ENCODE results near the gene GALNT15. TPM values are rescaled to one million over a fixed set of nuclear protein-coding genes. Genes with fewer than 3 reads are reported as not detected.

GALNT15 gene
- total and polyA plus RNA-seq, 4 donors = 2.8 to 9.7 (median 7.6) TPM

DNA sequence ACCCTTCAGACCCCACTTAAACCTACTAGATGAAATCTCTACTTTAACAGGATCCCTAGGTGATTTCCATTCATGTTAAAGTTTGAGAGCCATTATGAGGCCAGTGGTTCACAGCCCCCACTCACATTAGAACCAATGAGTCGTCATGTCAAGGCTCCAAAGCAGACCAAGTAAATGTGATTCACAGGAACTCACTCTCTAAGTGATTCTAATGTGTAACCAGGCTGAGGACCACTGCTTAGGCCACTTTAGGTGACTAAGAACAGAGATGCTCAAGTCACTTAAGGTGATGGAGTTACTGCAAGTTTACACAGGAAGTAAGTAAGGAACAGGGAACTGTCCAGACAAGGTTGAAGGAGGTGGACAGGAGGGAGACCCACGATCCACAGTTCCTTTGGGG is 7.7 kb downstream of the GALNT15 start:
- WGBS, 2 donors = 79 to 85% methylated on average over 2 of the region's 2 CpGs
- Histone ChIP-seq H3K9me3 (ENCODE audit: control insufficient read depth in 4 of 4, insufficient read depth in 3 of 4, low read length in 3 of 4) (no peaks in the 10 kb centered on the region), H3K27me3 (ENCODE audit: control insufficient read depth in 3 of 3, insufficient read depth in 3 of 3, low read length in 2 of 3) (no peaks in the 10 kb centered on the region), H3K4me1 (ENCODE audit: control insufficient read depth in 5 of 5, insufficient read depth in 5 of 5, low read length in 5 of 5) (peaks cover 0 to 9% (median 5%) of the 10 kb centered on the region in 5 donors), H3K9ac (ENCODE audit: insufficient read depth in 1 of 2, low read length in 2 of 2) (no peak overlapping the region), H3K27ac (ENCODE audit: low read depth in 1 of 2, low read length in 1 of 2) (no peak overlapping the region), H3K4me3 (no peak overlapping the region), H3K36me3 (ENCODE audit: control insufficient read depth in 4 of 4, insufficient read depth in 4 of 4, low read length in 4 of 4) (no peaks in the 10 kb centered on the region)
- TF ChIP-seq, protein P1, sequence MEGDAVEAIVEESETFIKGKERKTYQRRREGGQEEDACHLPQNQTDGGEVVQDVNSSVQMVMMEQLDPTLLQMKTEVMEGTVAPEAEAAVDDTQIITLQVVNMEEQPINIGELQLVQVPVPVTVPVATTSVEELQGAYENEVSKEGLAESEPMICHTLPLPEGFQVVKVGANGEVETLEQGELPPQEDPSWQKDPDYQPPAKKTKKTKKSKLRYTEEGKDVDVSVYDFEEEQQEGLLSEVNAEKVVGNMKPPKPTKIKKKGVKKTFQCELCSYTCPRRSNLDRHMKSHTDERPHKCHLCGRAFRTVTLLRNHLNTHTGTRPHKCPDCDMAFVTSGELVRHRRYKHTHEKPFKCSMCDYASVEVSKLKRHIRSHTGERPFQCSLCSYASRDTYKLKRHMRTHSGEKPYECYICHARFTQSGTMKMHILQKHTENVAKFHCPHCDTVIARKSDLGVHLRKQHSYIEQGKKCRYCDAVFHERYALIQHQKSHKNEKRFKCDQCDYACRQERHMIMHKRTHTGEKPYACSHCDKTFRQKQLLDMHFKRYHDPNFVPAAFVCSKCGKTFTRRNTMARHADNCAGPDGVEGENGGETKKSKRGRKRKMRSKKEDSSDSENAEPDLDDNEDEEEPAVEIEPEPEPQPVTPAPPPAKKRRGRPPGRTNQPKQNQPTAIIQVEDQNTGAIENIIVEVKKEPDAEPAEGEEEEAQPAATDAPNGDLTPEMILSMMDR (IDR thresholded peaks at IDR 0.05; ENCODE audit: control extremely low read depth, extremely low read depth) = no peak
- DNase-seq = no peak
- ATAC-seq (ENCODE audit: insufficient read depth, low FRiP score) = no peak

DNA sequence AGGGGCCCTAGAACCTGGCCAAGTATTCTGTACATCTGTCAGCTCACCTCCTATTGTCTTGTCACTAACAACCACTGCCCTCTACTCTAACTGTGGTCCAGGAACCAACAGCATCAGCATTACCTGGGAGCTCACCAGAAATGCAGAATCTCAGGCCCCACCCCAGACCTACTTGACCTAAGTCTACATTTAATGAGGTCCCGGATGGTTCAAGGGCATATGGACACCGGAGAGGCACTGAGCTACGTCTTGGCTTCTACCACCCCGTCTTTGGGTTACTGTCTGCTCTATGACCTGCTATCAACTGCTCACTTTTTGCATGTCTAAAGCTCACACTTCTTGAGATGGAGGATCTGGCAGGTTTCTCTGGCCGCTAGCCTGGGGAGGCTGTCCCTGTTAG is 8.1 kb downstream of the GALNT15 start:
- Histone ChIP-seq H3K4me1 (ENCODE audit: control insufficient read depth in 5 of 5, insufficient read depth in 5 of 5, low read length in 5 of 5) (peaks cover 0 to 9% (median 5%) of the 10 kb centered on the region in 5 donors), H3K9me3 (ENCODE audit: control insufficient read depth in 4 of 4, insufficient read depth in 3 of 4, low read length in 3 of 4) (no peaks in the 10 kb centered on the region), H3K36me3 (ENCODE audit: control insufficient read depth in 4 of 4, insufficient read depth in 4 of 4, low read length in 4 of 4) (no peaks in the 10 kb centered on the region), H3K27me3 (ENCODE audit: control insufficient read depth in 3 of 3, insufficient read depth in 3 of 3, low read length in 2 of 3) (no peaks in the 10 kb centered on the region), H3K27ac (ENCODE audit: low read depth in 1 of 2, low read length in 1 of 2) (no peak overlapping the region), H3K4me3 (no peak overlapping the region), H3K9ac (ENCODE audit: insufficient read depth in 1 of 2, low read length in 2 of 2) (no peak overlapping the region)
- TF ChIP-seq, protein P1 (IDR thresholded peaks at IDR 0.05; ENCODE audit: control extremely low read depth, extremely low read depth) = no peak
- no peak for ATAC-seq (ENCODE audit: insufficient read depth, low FRiP score)
- no peak for DNase-seq
- WGBS, 2 donors = 84 to 94% methylated on average over 5 of the region's 5 CpGs

DNA sequence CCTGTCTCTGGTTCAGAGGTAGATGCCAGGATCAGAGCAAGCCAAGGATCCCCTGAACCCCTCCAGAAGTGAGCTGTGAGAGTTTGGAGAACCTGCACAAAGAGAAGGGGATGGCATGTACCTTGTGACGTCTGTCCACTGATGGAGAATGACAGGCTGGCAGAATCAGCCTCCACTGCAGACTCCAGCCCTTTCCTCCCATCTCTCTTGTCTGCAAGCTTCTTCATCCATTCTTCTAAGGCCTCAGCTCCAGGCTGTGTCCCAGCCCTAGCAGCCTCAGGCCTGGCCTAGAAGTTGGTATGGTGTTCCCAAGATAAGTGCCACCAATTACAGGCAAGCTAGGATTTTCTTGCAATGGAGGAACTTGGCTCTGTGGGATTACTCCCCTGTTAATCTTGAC is 8.6 kb downstream of the GALNT15 start:
- peaks cover 0 to 7% (median 2%) of the 10 kb centered on the region in 5 donors for H3K4me1 ChIP-seq (ENCODE audit: control insufficient read depth in 5 of 5, insufficient read depth in 5 of 5, low read length in 5 of 5)
- DNase-seq (no peak), ATAC-seq (ENCODE audit: insufficient read depth, low FRiP score) (no peak)

More for the DNA sequence above, 8.6 kb downstream of the GALNT15 start:
- no peaks in the 10 kb centered on the region for H3K27me3 ChIP-seq (ENCODE audit: control insufficient read depth in 3 of 3, insufficient read depth in 3 of 3, low read length in 2 of 3)
- 90 to 94% methylated on average over 1 of the region's 1 CpG for WGBS, 2 donors
- TF ChIP-seq, protein P1 (IDR thresholded peaks at IDR 0.05; ENCODE audit: control extremely low read depth, extremely low read depth) = no peak
- H3K36me3 ChIP-seq (ENCODE audit: control insufficient read depth in 4 of 4, insufficient read depth in 4 of 4, low read length in 4 of 4) = no peaks in the 10 kb centered on the region
- no peak overlapping the region for H3K4me3 ChIP-seq
- H3K9me3 ChIP-seq (ENCODE audit: control insufficient read depth in 4 of 4, insufficient read depth in 3 of 4, low read length in 3 of 4) = no peaks in the 10 kb centered on the region
- no peak overlapping the region for H3K9ac ChIP-seq (ENCODE audit: insufficient read depth in 1 of 2, low read length in 2 of 2)
- no peak overlapping the region for H3K27ac ChIP-seq (ENCODE audit: low read depth in 1 of 2, low read length in 1 of 2)

Data from lung (tissue), 12 donors.